ENCODE data around the gene FBL. TPM values are rescaled to one million over a fixed set of nuclear protein-coding genes. Genes with fewer than 3 reads are reported as not detected.

Gene FBL
- total RNA-seq, 1 experiment from 2014 or later: 576 TPM

GRCh38 chr19:39867952-39868351 is 21.8 kb upstream of the FBL start (continued):
- TF ChIP-seq, protein P1, sequence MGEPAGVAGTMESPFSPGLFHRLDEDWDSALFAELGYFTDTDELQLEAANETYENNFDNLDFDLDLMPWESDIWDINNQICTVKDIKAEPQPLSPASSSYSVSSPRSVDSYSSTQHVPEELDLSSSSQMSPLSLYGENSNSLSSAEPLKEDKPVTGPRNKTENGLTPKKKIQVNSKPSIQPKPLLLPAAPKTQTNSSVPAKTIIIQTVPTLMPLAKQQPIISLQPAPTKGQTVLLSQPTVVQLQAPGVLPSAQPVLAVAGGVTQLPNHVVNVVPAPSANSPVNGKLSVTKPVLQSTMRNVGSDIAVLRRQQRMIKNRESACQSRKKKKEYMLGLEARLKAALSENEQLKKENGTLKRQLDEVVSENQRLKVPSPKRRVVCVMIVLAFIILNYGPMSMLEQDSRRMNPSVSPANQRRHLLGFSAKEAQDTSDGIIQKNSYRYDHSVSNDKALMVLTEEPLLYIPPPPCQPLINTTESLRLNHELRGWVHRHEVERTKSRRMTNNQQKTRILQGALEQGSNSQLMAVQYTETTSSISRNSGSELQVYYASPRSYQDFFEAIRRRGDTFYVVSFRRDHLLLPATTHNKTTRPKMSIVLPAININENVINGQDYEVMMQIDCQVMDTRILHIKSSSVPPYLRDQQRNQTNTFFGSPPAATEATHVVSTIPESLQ (CRISPR knock-in tag; IDR thresholded peaks at IDR 0.05): no peak
- TF ChIP-seq GTF2I (CRISPR knock-in tag; conservative IDR thresholded peaks at IDR 0.05) (no peak), FOXJ3 (CRISPR knock-in tag; IDR thresholded peaks at IDR 0.05; ENCODE audit: borderline replicate concordance) (no peak), ATF1 (CRISPR knock-in tag; IDR thresholded peaks at IDR 0.05) (no peak), ZNF138 (CRISPR knock-in tag; conservative IDR thresholded peaks at IDR 0.05) (no peak), SP1 (CRISPR knock-in tag; conservative IDR thresholded peaks at IDR 0.05) (no peak), NFATC4 (CRISPR knock-in tag; IDR thresholded peaks at IDR 0.05) (no peak), ZNF396 (CRISPR knock-in tag; IDR thresholded peaks at IDR 0.05; ENCODE audit: borderline replicate concordance) (no peak), SMAD4 (CRISPR knock-in tag; IDR thresholded peaks at IDR 0.05) (no peak), GABPB1 (CRISPR knock-in tag; IDR thresholded peaks at IDR 0.05) (no peak)

GRCh38 chr19:39867133-39867532 is 21.0 kb upstream of the FBL start:
- ChIA-PET CTCF (interaction anchor here (0.5 kb wide), 1 partner anchor 315 kb away, joined by 3 read pairs; no protein-coding TSS in a partner anchor), POLR2A (no interaction called here)
- Mint-ChIP-seq H3K36me3 (no peaks in the 10 kb centered on the region), H3K27ac (no peak overlapping the region), H3K4me3 (no peak overlapping the region), H3K9me3 (no peaks in the 10 kb centered on the region), H3K27me3 (ENCODE audit: low read depth) (peaks cover 13% of the 10 kb centered on the region), H3K4me1 (peaks cover 8% of the 10 kb centered on the region)
- ATAC-seq (no peak), DNase-seq (ENCODE audit: low spot score) (no peak)
- TF ChIP-seq MXD4 (CRISPR knock-in tag; IDR thresholded peaks at IDR 0.05; ENCODE audit: borderline replicate concordance): no peak
- TF ChIP-seq NFE2L1 (CRISPR knock-in tag; IDR thresholded peaks at IDR 0.05): no peak
- TF ChIP-seq PRDM15 (CRISPR knock-in tag; IDR thresholded peaks at IDR 0.05): no peak
- TF ChIP-seq ATF3 (CRISPR knock-in tag; conservative IDR thresholded peaks at IDR 0.05): no peak
- TF ChIP-seq ESRRA (CRISPR knock-in tag; IDR thresholded peaks at IDR 0.05; ENCODE audit: borderline replicate concordance): no peak
- TF ChIP-seq, protein P2, sequence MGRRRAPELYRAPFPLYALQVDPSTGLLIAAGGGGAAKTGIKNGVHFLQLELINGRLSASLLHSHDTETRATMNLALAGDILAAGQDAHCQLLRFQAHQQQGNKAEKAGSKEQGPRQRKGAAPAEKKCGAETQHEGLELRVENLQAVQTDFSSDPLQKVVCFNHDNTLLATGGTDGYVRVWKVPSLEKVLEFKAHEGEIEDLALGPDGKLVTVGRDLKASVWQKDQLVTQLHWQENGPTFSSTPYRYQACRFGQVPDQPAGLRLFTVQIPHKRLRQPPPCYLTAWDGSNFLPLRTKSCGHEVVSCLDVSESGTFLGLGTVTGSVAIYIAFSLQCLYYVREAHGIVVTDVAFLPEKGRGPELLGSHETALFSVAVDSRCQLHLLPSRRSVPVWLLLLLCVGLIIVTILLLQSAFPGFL (CRISPR knock-in tag; IDR thresholded peaks at IDR 0.05; ENCODE audit: borderline replicate concordance): no peak
- no peak for TF ChIP-seq MAX (CRISPR knock-in tag; IDR thresholded peaks at IDR 0.05)
- no peak for TF ChIP-seq FOXP1 (CRISPR knock-in tag; IDR thresholded peaks at IDR 0.05; ENCODE audit: borderline replicate concordance)
- TF ChIP-seq ARID4B (CRISPR knock-in tag; IDR thresholded peaks at IDR 0.05; ENCODE audit: borderline replicate concordance): no peak
- no peak for TF ChIP-seq ZNF671 (CRISPR knock-in tag; IDR thresholded peaks at IDR 0.05)
- TF ChIP-seq, protein P3, sequence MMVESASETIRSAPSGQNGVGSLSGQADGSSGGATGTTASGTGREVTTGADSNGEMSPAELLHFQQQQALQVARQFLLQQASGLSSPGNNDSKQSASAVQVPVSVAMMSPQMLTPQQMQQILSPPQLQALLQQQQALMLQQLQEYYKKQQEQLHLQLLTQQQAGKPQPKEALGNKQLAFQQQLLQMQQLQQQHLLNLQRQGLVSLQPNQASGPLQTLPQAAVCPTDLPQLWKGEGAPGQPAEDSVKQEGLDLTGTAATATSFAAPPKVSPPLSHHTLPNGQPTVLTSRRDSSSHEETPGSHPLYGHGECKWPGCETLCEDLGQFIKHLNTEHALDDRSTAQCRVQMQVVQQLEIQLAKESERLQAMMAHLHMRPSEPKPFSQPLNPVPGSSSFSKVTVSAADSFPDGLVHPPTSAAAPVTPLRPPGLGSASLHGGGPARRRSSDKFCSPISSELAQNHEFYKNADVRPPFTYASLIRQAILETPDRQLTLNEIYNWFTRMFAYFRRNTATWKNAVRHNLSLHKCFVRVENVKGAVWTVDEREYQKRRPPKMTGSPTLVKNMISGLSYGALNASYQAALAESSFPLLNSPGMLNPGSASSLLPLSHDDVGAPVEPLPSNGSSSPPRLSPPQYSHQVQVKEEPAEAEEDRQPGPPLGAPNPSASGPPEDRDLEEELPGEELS (CRISPR knock-in tag; IDR thresholded peaks at IDR 0.05): no peak
- TF ChIP-seq, protein P4, sequence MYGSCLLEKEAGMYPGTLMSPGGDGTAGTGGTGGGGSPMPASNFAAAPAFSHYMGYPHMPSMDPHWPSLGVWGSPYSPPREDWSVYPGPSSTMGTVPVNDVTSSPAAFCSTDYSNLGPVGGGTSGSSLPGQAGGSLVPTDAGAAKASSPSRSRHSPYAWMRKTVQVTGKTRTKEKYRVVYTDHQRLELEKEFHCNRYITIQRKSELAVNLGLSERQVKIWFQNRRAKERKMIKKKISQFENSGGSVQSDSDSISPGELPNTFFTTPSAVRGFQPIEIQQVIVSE (CRISPR knock-in tag; IDR thresholded peaks at IDR 0.05; ENCODE audit: borderline replicate concordance): no peak
- no peak for TF ChIP-seq TCF7 (CRISPR knock-in tag; IDR thresholded peaks at IDR 0.05; ENCODE audit: low read depth)
- no peak for TF ChIP-seq ZNF232 (CRISPR knock-in tag; IDR thresholded peaks at IDR 0.05)
